IMR-90 (cell line): ENCODE measurements around the gene IQUB. TPM values are rescaled to one million over a fixed set of nuclear protein-coding genes. Genes with fewer than 3 reads are reported as not detected.
A peak's percentile ranks its signal among the peaks of the same experiment; 100 is the strongest.

ENCODE experiments used
- ATAC-seq: fragments of 200-7000 bp; cut with Tn5 transposase; 2 replicates; pipeline ENCODE4 v1.9.1; 2020; ENCODE audit warnings: low read depth, mild to moderate bottlenecking, moderate library complexity
- BruUV-seq: library from RNA; stranded (reverse); fragments of 400-500 nt; replicated peaks from 2 replicates; lab custom pipeline; 2021; lab: Mats Ljungman, UMichigan
- CTCF ChIA-PET: fragments of 300-600 bp; formaldehyde crosslinking; extraction: SDS; loops from one replicate; lab custom pipeline; 2021; ENCODE audit warnings: antibody characterized with exemption; lab: Yijun Ruan, JAX
- POLR2A ChIA-PET: fragments of 300-600 bp; sonication (Branson Sonifier 250); formaldehyde crosslinking; loops from one replicate; lab custom pipeline; 2022; ENCODE audit warnings: antibody characterized with exemption; ENCODE audit not compliant: unreplicated experiment; lab: Charles Lee
- DNase-seq: peaks from one replicate; pipeline ENCODE4 v3.0.0; 2013
- H2AFZ ChIP-seq: replicated peaks from 2 replicates; pipeline ENCODE3; 2013; ENCODE audit warnings: low read length, mild to moderate bottlenecking; ENCODE audit not compliant: poor library complexity
- H2AK5ac ChIP-seq: 2 replicates; pipeline ENCODE4 v1.6.1; 2013; ENCODE audit warnings: low read depth, low read length, inconsistent platforms
- H2AK9ac ChIP-seq: replicated peaks from 2 replicates; pipeline ENCODE3; 2013; ENCODE audit warnings: mild to moderate bottlenecking, low read depth, low read length, moderate library complexity; ENCODE audit not compliant: poor library complexity
- H2BK120ac ChIP-seq: 2 replicates; pipeline ENCODE4 v1.6.1; 2013; ENCODE audit warnings: low read depth, low read length, inconsistent platforms
- H2BK15ac ChIP-seq: 3 replicates; pipeline ENCODE4 v1.6.1; 2013; ENCODE audit warnings: low read depth, low read length, inconsistent platforms
- H2BK20ac ChIP-seq: 2 replicates; pipeline ENCODE4 v1.6.1; 2013; ENCODE audit warnings: low read depth, mild to moderate bottlenecking, inconsistent platforms, low read length, moderate library complexity
- H2BK5ac ChIP-seq: 2 replicates; pipeline ENCODE4 v1.6.1; 2013; ENCODE audit warnings: mild to moderate bottlenecking, low read depth, low read length, inconsistent platforms; ENCODE audit not compliant: poor library complexity, severe bottlenecking
- H3K14ac ChIP-seq: replicated peaks from 2 replicates; pipeline ENCODE4 v1.6.1; 2013; ENCODE audit warnings: low read depth, low read length, inconsistent platforms
- H3K18ac ChIP-seq: 2 replicates; pipeline ENCODE4 v1.6.1; 2013; ENCODE audit warnings: low read depth, low read length, control low read depth
- H3K23ac ChIP-seq: 2 replicates; pipeline ENCODE4 v1.6.1; 2013; ENCODE audit warnings: low read depth, low read length, inconsistent platforms
- H3K27ac ChIP-seq: 2 replicates; pipeline ENCODE4 v1.5.1; 2013; ENCODE audit warnings: mild to moderate bottlenecking, control low read depth, low read length; ENCODE audit not compliant: insufficient read depth
- H3K27me3 ChIP-seq: 2 replicates; pipeline ENCODE4 v1.6.1; 2013; ENCODE audit warnings: low read length; ENCODE audit not compliant: control insufficient read depth, insufficient read depth
- H3K36me3 ChIP-seq: 2 replicates; pipeline ENCODE4 v1.6.1; 2013; ENCODE audit warnings: low read length, mixed read lengths; ENCODE audit not compliant: control insufficient read depth, insufficient read depth
- H3K4ac ChIP-seq: 2 replicates; pipeline ENCODE4 v1.6.1; 2013; ENCODE audit warnings: low read depth, low read length, inconsistent platforms
- H3K4me1 ChIP-seq: 2 replicates; pipeline ENCODE4 v1.6.1; 2013; ENCODE audit warnings: low read length, mixed read lengths; ENCODE audit not compliant: control insufficient read depth, insufficient read depth
- H3K4me2 ChIP-seq: 2 replicates; pipeline ENCODE4 v1.6.1; 2013; ENCODE audit warnings: low read depth, mild to moderate bottlenecking, control low read depth, low read length, moderate library complexity
- H3K4me3 ChIP-seq: 2 replicates; pipeline ENCODE4 v1.5.1; 2013; ENCODE audit warnings: low read depth, mild to moderate bottlenecking, control low read depth, low read length, moderate library complexity; ENCODE audit not compliant: insufficient read depth
- H3K56ac ChIP-seq: 2 replicates; pipeline ENCODE4 v1.6.1; 2013; ENCODE audit warnings: low read length, inconsistent platforms; ENCODE audit not compliant: insufficient read depth; ENCODE audit errors: extremely low read depth
- H3K79me1 ChIP-seq, 2 experiments: 2 replicates each; pipeline ENCODE4 v1.6.1; 2013; ENCODE audit warnings: low read length in 2 of 2, inconsistent platforms in 1 of 2, low read depth in 1 of 2
- H3K9ac ChIP-seq: 2 replicates; pipeline ENCODE4 v1.6.1; 2013; ENCODE audit warnings: low read depth, low read length, control low read depth
- H3K9me1 ChIP-seq: 2 replicates; pipeline ENCODE4 v1.6.1; 2013; ENCODE audit warnings: low read length, inconsistent platforms; ENCODE audit not compliant: insufficient read depth
- H3K9me3 ChIP-seq: 2 replicates; pipeline ENCODE4 v1.6.1; 2013; ENCODE audit warnings: low read length; ENCODE audit not compliant: control insufficient read depth, insufficient read depth
- H4K20me1 ChIP-seq: 2 replicates; pipeline ENCODE4 v1.6.1; 2013; ENCODE audit warnings: low read length, inconsistent platforms; ENCODE audit not compliant: insufficient read depth
- H4K5ac ChIP-seq: 2 replicates; pipeline ENCODE4 v1.6.1; 2013; ENCODE audit warnings: mild to moderate bottlenecking, low read depth, low read length, control low read depth
- H4K8ac ChIP-seq, 2 experiments: 2 replicates each; pipeline ENCODE4 v1.6.1; 2013; ENCODE audit warnings: low read depth in 2 of 2, low read length in 2 of 2, control low read depth in 1 of 2, inconsistent platforms in 1 of 2
- H4K91ac ChIP-seq: 2 replicates; pipeline ENCODE4 v1.6.1; 2013; ENCODE audit warnings: low read depth, low read length, inconsistent platforms; ENCODE audit not compliant: insufficient read depth
- BHLHE40 ChIP-seq: fragments of 150-350 bp; IDR thresholded peaks from 2 replicates; pipeline ENCODE4 v1.6.1; 2016; ENCODE audit warnings: mild to moderate bottlenecking, low read depth, low read length
- CHD1 ChIP-seq: IDR thresholded peaks from 2 replicates; pipeline ENCODE4 v1.6.1; 2012; ENCODE audit warnings: low read depth, low read length, improper control_type of control experiment
- ELK1 ChIP-seq: fragments of 150-350 bp; IDR thresholded peaks from 2 replicates; pipeline ENCODE4 v1.6.1; 2016; ENCODE audit warnings: low read depth, mild to moderate bottlenecking, low read length, moderate library complexity, borderline replicate concordance
- FOS ChIP-seq: fragments of 150-350 bp; IDR thresholded peaks from 2 replicates; pipeline ENCODE4 v1.6.1; 2016; ENCODE audit warnings: low read depth, low read length
- MAFK ChIP-seq: IDR thresholded peaks from 2 replicates; pipeline ENCODE4 v1.6.1; 2012; ENCODE audit warnings: low read depth, low read length, improper control_type of control experiment
- MAZ ChIP-seq: IDR thresholded peaks from 2 replicates; pipeline ENCODE4 v1.6.1; 2012; ENCODE audit warnings: low read depth, mild to moderate bottlenecking, low read length, improper control_type of control experiment, moderate library complexity, borderline replicate concordance
- MXI1 ChIP-seq: IDR thresholded peaks from 2 replicates; pipeline ENCODE4 v1.6.1; 2012; ENCODE audit warnings: low read depth, mild to moderate bottlenecking, low read length, moderate library complexity, borderline replicate concordance
- NFE2L2 ChIP-seq: fragments of 150-350 bp; IDR thresholded peaks from 2 replicates; pipeline ENCODE4 v1.6.1; 2016; ENCODE audit warnings: low read depth, mild to moderate bottlenecking, low read length
- POLR2A ChIP-seq: IDR thresholded peaks from 2 replicates; pipeline ENCODE4 v1.6.1; 2012; ENCODE audit warnings: mild to moderate bottlenecking, low read depth, low read length
- RCOR1 ChIP-seq: IDR thresholded peaks from 2 replicates; pipeline ENCODE4 v1.6.1; 2012; ENCODE audit warnings: mild to moderate bottlenecking, low read length, improper control_type of control experiment; ENCODE audit not compliant: insufficient replicate concordance
- RFX5 ChIP-seq: IDR thresholded peaks from 2 replicates; pipeline ENCODE4 v1.8.0; 2012; ENCODE audit warnings: low read depth, mild to moderate bottlenecking, low read length, moderate library complexity
- WGBS, 2 experiments: methylation state at CpG; one replicate each; pipeline versions ENCODE4 v1.1.5 to v1.1.7; 2013; ENCODE audit warnings: missing lambda C conversion rate in 2 of 2; ENCODE audit not compliant: insufficient read length in 1 of 2; ENCODE audit errors: extremely low coverage in 2 of 2; 5-methylcytosine and 5-hydroxymethylcytosine counted together
- dilution Hi-C: fragments of 300-500 bp; cut with HindIII; formaldehyde crosslinking; loops from one replicate; pipeline ENCODE4 v1.14.3; 2018; ENCODE audit warnings: low sequenced_read_pairs; ENCODE audit not compliant: unreplicated experiment
- in situ Hi-C: fragments of 300-500 bp; cut with MboI; formaldehyde crosslinking; loops from 3 replicates; pipeline ENCODE4 v1.14.3; 2019; ENCODE audit warnings: low sequenced_read_pairs, inconsistent platforms, mixed read lengths
- intact Hi-C: fragments of 100-400 bp; cut with micrococcal nuclease; formaldehyde crosslinking; loops from 2 replicates; pipeline ENCODE4 v1.10.0; 2022
- polyA plus RNA-seq, 3 experiments: library from polyadenylated mRNA; depleted of rRNA; stranded (reverse); fragments of >200 nt; gene quantifications; 2 replicates each; pipeline ENCODE4 v1.2.3, GENCODE V29; 2012; ENCODE audit warnings: low replicate concordance in 1 of 3
- total RNA-seq: library from RNA; depleted of rRNA; stranded (reverse); fragments of >200 nt; gene quantifications from 2 replicates; pipeline ENCODE4 v1.2.3, GENCODE V29; 2012

IQUB gene
- total and polyA plus RNA-seq, 2 of the 4 experiments (the other 2 are of a cell fraction) = 0.05 to 0.18 TPM

- Histone ChIP-seq H3K27me3 (no peaks in the 10 kb centered on the region; the same call in none of the 2 replicates), H3K14ac (no peak overlapping the region), H3K4me2 (peak overlapping the region; percentile 28; the same call in 1 of the 2 replicates), H2BK20ac (no peak overlapping the region), H4K91ac (no peak overlapping the region), H4K8ac (no peak overlapping the region), H2AK5ac (no peak overlapping the region), H2AFZ (no peak overlapping the region), H3K79me1 (no peaks in the 10 kb centered on the region), H2BK15ac (no peak overlapping the region), H3K9me1 (no peaks in the 10 kb centered on the region), H2BK120ac (no peak overlapping the region), H3K4me1 (no peaks in the 10 kb centered on the region), H4K5ac (no peak overlapping the region), H3K23ac (no peak overlapping the region), H3K4ac (no peak overlapping the region), H3K56ac (no peak overlapping the region), H3K27ac (no peak overlapping the region), H4K20me1 (no peaks in the 10 kb centered on the region), H2AK9ac (no peak overlapping the region), H3K18ac (no peak overlapping the region), H3K36me3 (no peaks in the 10 kb centered on the region), H3K4me3 (no peak overlapping the region), H3K9me3 (no peaks in the 10 kb centered on the region), H3K9ac (no peak overlapping the region), H2BK5ac (no peak overlapping the region)
- intact Hi-C loops = loop anchor here (1.0 to 2.0 kb wide), 3 partner anchors 54 to 284 kb away; no protein-coding TSS in a partner anchor
- no peak for DNase-seq
- ChIA-PET POLR2A (no interaction called here), CTCF (interaction anchor here (0.6 to 1.3 kb wide), 7 partner anchors 10 to 55 kb away, joined by 3 to 5 read pairs (median 3); no protein-coding TSS in a partner anchor)
- no CpG with 5 or more reads among the region's 2 CpGs for WGBS, 2 experiments
- BruUV-seq = no TSS peak
- dilution Hi-C loops = no loop called here
- in situ Hi-C loops = no loop called here
- TF ChIP-seq CHD1 = no peak
- no peak for TF ChIP-seq FOS
- no peak for TF ChIP-seq POLR2A
- no peak for TF ChIP-seq RCOR1
- TF ChIP-seq BHLHE40 = no peak
- no peak for TF ChIP-seq NFE2L2
- TF ChIP-seq MAZ = no peak
- no peak for TF ChIP-seq MXI1
- TF ChIP-seq ELK1 = no peak
- no peak for TF ChIP-seq RFX5
- no peak for TF ChIP-seq MAFK
- no peak; the same call in 1 of the 2 replicates for ATAC-seq
Observed at GRCh38 chr7:123581162-123581459, 46.7 kb upstream of the IQUB start.
